Keratinocyte (primary cell): ENCODE measurements around the gene EZH2. TPM values are rescaled to one million over a fixed set of nuclear protein-coding genes. Genes with fewer than 3 reads are reported as not detected.

Experiments
- DNase-seq: peaks from one replicate; pipeline ENCODE4 v3.0.0-alpha.2; 2011; ENCODE audit warnings: low read depth, missing footprints, low spot score
- FAIRE-seq: peaks from 2 replicates; lab custom pipeline; 2011; peaks lifted over from hg19 to GRCh38; lab: Jason Lieb, UNC
- H2AFZ ChIP-seq: 2 replicates; pipeline ENCODE4 v1.6.0; 2012; ENCODE audit warnings: low read length, control low read depth, inconsistent platforms; ENCODE audit not compliant: control insufficient read depth
- H3K27ac ChIP-seq: 2 replicates; pipeline ENCODE4 v1.5.1; 2011; ENCODE audit warnings: low read length; ENCODE audit not compliant: control insufficient read depth, insufficient read depth
- H3K27me3 ChIP-seq: 3 replicates; pipeline ENCODE4 v1.6.0; 2011; ENCODE audit warnings: low read length; ENCODE audit not compliant: control insufficient read depth, insufficient read depth; ENCODE audit errors: extremely low read depth
- H3K36me3 ChIP-seq, 2 experiments: 2 replicates in 1 of 2; 3 replicates in 1 of 2; pipeline ENCODE4 v1.5.1; 2011; ENCODE audit warnings: low read length in 2 of 2, mild to moderate bottlenecking in 1 of 2; ENCODE audit not compliant: control insufficient read depth in 2 of 2, insufficient read depth in 2 of 2; ENCODE audit errors: extremely low read depth in 1 of 2
- H3K4me1 ChIP-seq: 3 replicates; pipeline ENCODE4 v1.5.1; 2011; ENCODE audit warnings: low read length; ENCODE audit not compliant: control insufficient read depth, insufficient read depth; ENCODE audit errors: extremely low read depth
- H3K4me2 ChIP-seq: 3 replicates; pipeline ENCODE4 v1.6.0; 2011; ENCODE audit warnings: low read depth, low read length; ENCODE audit not compliant: control insufficient read depth, insufficient read depth; ENCODE audit errors: extremely low read depth
- H3K4me3 ChIP-seq, 3 experiments: fragments of 200-600 bp in 1 of 3; sonication (generic) in 1 of 3; 2 replicates in 2 of 3; 3 replicates in 1 of 3; pipeline ENCODE4 v1.5.1; 2011 to 2016; ENCODE audit warnings: low read length in 3 of 3, mild to moderate bottlenecking in 3 of 3, control low read depth in 2 of 3, inconsistent platforms in 1 of 3, low read depth in 1 of 3, mixed read lengths in 1 of 3, mixed run types in 1 of 3, moderate library complexity in 1 of 3; ENCODE audit not compliant: control insufficient read depth in 2 of 3, insufficient read depth in 2 of 3; ENCODE audit errors: extremely low read depth in 1 of 3
- H3K79me2 ChIP-seq: 2 replicates; pipeline ENCODE4 v1.6.0; 2012; ENCODE audit warnings: low read length; ENCODE audit not compliant: control insufficient read depth, insufficient read depth
- H3K9ac ChIP-seq: 3 replicates; pipeline ENCODE4 v1.6.0; 2011; ENCODE audit warnings: low read length; ENCODE audit not compliant: control insufficient read depth, insufficient read depth; ENCODE audit errors: extremely low read depth
- H3K9me1 ChIP-seq: 3 replicates; pipeline ENCODE4 v1.6.0; 2011; ENCODE audit warnings: low read length; ENCODE audit not compliant: control insufficient read depth, insufficient read depth; ENCODE audit errors: extremely low read depth
- H3K9me3 ChIP-seq: 2 replicates; pipeline ENCODE4 v1.5.1; 2012; ENCODE audit warnings: low read depth, low read length; ENCODE audit not compliant: control insufficient read depth
- H4K20me1 ChIP-seq: 3 replicates; pipeline ENCODE4 v1.6.0; 2011; ENCODE audit warnings: low read length; ENCODE audit not compliant: control insufficient read depth, insufficient read depth; ENCODE audit errors: extremely low read depth
- CTCF ChIP-seq, 3 experiments: IDR thresholded peaks in 1 of 3; conservative IDR thresholded peaks in 1 of 3; optimal IDR thresholded peaks in 1 of 3; 2 replicates in 2 of 3; 3 replicates in 1 of 3; pipeline versions ENCODE3 to v1.5.1; 2011; ENCODE audit warnings: low read length in 3 of 3, mild to moderate bottlenecking in 3 of 3, moderate library complexity in 2 of 3, control low read depth in 1 of 3, inconsistent platforms in 1 of 3; ENCODE audit not compliant: insufficient read depth in 2 of 3; ENCODE audit errors: extremely low read depth in 1 of 3
- EZH2 ChIP-seq: IDR thresholded peaks from one replicate; pipeline ENCODE4 v1.6.1; 2012; ENCODE audit warnings: inconsistent platforms, mild to moderate bottlenecking, low read length, moderate library complexity
- dilution Hi-C: fragments of 300-500 bp; cut with MboI; formaldehyde crosslinking; loops from one replicate; pipeline ENCODE4 v1.7.0; 2020; ENCODE audit warnings: low sequenced_read_pairs; ENCODE audit not compliant: extremely low pct_ligation_motif_present
- polyA plus RNA-seq, 5 experiments: library from polyadenylated mRNA; depleted of rRNA in 3 of 5; stranded (reverse) in 3 of 5; stranded (forward) in 1 of 5; unstranded in 1 of 5; fragments of >200 nt; gene quantifications; 1 replicate in 1 of 5; 2 replicates in 3 of 5; 3 replicates in 1 of 5; pipeline versions ENCODE4 v1.2.1 to v1.2.3, GENCODE V29; 2011 to 2012; ENCODE audit warnings: missing spikeins in 2 of 5, low read depth in 1 of 5, low replicate concordance in 1 of 5

Gene EZH2
- polyA plus RNA-seq, 1 donor (not counting 4 experiments of a cell fraction or from before 2014, with no cell fraction given): 16.0 TPM

DNA sequence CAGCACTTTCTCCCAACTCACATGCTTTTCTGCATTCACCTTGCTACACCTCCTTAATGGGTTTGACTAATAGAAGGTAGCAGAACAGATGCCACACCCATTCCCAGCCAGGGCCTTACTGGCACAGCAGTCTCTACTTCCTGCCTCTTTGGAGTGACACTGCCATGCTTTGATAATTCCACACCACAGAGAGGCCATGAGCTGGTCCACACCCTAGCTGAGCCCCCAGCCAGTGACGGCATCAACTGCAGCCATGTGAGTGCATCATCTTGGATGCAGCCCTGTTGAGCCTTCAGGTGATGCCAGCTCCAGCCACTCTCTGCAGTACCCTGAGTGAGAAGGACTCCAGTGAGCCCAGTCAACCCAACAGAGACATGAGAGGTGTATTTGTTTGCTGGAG is 27.5 kb upstream of the EZH2 start:
- peaks cover 9% of the 10 kb centered on the region for H3K27me3 ChIP-seq
- no peak for FAIRE-seq
- H3K27ac ChIP-seq: no peak overlapping the region

GRCh38 chr7:148909568-148909967 is 25.5 kb upstream of the EZH2 start:
- Histone ChIP-seq H2AFZ (no peak overlapping the region), H4K20me1 (no peaks in the 10 kb centered on the region), H3K27me3 (peaks cover 9% of the 10 kb centered on the region), H3K4me2 (no peak overlapping the region), H3K9me3 (no peaks in the 10 kb centered on the region), H3K9ac (no peak overlapping the region), H3K79me2 (no peaks in the 10 kb centered on the region), H3K9me1 (no peaks in the 10 kb centered on the region), H3K27ac (no peak overlapping the region), H3K36me3 (no peaks in the 10 kb centered on the region), H3K4me3 (no peak overlapping the region), H3K4me1 (peaks cover 10% of the 10 kb centered on the region)
- FAIRE-seq (no peak), DNase-seq (no peak)
- TF ChIP-seq CTCF (optimal IDR thresholded peaks at IDR 0.05 in 1 of 3, IDR thresholded peaks at IDR 0.05 in 1 of 3, conservative IDR thresholded peaks at IDR 0.05 in 1 of 3; ENCODE audit: extremely low read depth in 1 of 3, insufficient read depth in 2 of 3, low read length in 3 of 3) (no peak), EZH2 (no peak)
- dilution Hi-C loops: no loop called here

More for the DNA sequence above, 27.5 kb upstream of the EZH2 start:
- TF ChIP-seq EZH2 (no peak), CTCF (optimal IDR thresholded peaks at IDR 0.05 in 1 of 3, IDR thresholded peaks at IDR 0.05 in 1 of 3, conservative IDR thresholded peaks at IDR 0.05 in 1 of 3; ENCODE audit: extremely low read depth in 1 of 3, insufficient read depth in 2 of 3, low read length in 3 of 3) (no peak)
- no peak overlapping the region for H3K4me2 ChIP-seq
- no peak overlapping the region for H2AFZ ChIP-seq
- H3K4me1 ChIP-seq: peaks cover 7% of the 10 kb centered on the region
- no peak for DNase-seq
- no peaks in the 10 kb centered on the region for H3K79me2 ChIP-seq
- no peak overlapping the region for H3K9ac ChIP-seq
- no peaks in the 10 kb centered on the region for H3K9me3 ChIP-seq
- dilution Hi-C loops: no loop called here
- no peaks in the 10 kb centered on the region for H3K36me3 ChIP-seq
- no peaks in the 10 kb centered on the region for H3K9me1 ChIP-seq
- no peak overlapping the region for H3K4me3 ChIP-seq
- H4K20me1 ChIP-seq: no peaks in the 10 kb centered on the region
